IMR-90 (cell line): ENCODE data around the gene SEMG2. TPM values are rescaled to one million over a fixed set of nuclear protein-coding genes. Genes with fewer than 3 reads are reported as not detected.

Experiments
- ATAC-seq: fragments of 200-7000 bp; cut with Tn5 transposase; 2 replicates; pipeline ENCODE4 v1.9.1; 2020; ENCODE audit warnings: low read depth, mild to moderate bottlenecking, moderate library complexity
- BruUV-seq: library from RNA; stranded (reverse); fragments of 400-500 nt; replicated peaks from 2 replicates; lab custom pipeline; 2021; lab: Mats Ljungman, UMichigan
- CTCF ChIA-PET: fragments of 300-600 bp; formaldehyde crosslinking; extraction: SDS; loops from one replicate; lab custom pipeline; 2021; ENCODE audit warnings: antibody characterized with exemption; lab: Yijun Ruan, JAX
- POLR2A ChIA-PET: fragments of 300-600 bp; sonication (Branson Sonifier 250); formaldehyde crosslinking; loops from one replicate; lab custom pipeline; 2022; ENCODE audit warnings: antibody characterized with exemption; ENCODE audit not compliant: unreplicated experiment; lab: Charles Lee
- DNase-seq: peaks from one replicate; pipeline ENCODE4 v3.0.0; 2013
- H2AFZ ChIP-seq: replicated peaks from 2 replicates; pipeline ENCODE3; 2013; ENCODE audit warnings: low read length, mild to moderate bottlenecking; ENCODE audit not compliant: poor library complexity
- H2AK5ac ChIP-seq: 2 replicates; pipeline ENCODE4 v1.6.1; 2013; ENCODE audit warnings: low read depth, low read length, inconsistent platforms
- H2AK9ac ChIP-seq: replicated peaks from 2 replicates; pipeline ENCODE3; 2013; ENCODE audit warnings: mild to moderate bottlenecking, low read depth, low read length, moderate library complexity; ENCODE audit not compliant: poor library complexity
- H2BK120ac ChIP-seq: 2 replicates; pipeline ENCODE4 v1.6.1; 2013; ENCODE audit warnings: low read depth, low read length, inconsistent platforms
- H2BK15ac ChIP-seq: 3 replicates; pipeline ENCODE4 v1.6.1; 2013; ENCODE audit warnings: low read depth, low read length, inconsistent platforms
- H2BK20ac ChIP-seq: 2 replicates; pipeline ENCODE4 v1.6.1; 2013; ENCODE audit warnings: low read depth, mild to moderate bottlenecking, inconsistent platforms, low read length, moderate library complexity
- H2BK5ac ChIP-seq: 2 replicates; pipeline ENCODE4 v1.6.1; 2013; ENCODE audit warnings: mild to moderate bottlenecking, low read depth, low read length, inconsistent platforms; ENCODE audit not compliant: poor library complexity, severe bottlenecking
- H3K14ac ChIP-seq: replicated peaks from 2 replicates; pipeline ENCODE4 v1.6.1; 2013; ENCODE audit warnings: low read depth, low read length, inconsistent platforms
- H3K18ac ChIP-seq: 2 replicates; pipeline ENCODE4 v1.6.1; 2013; ENCODE audit warnings: low read depth, low read length, control low read depth
- H3K23ac ChIP-seq: 2 replicates; pipeline ENCODE4 v1.6.1; 2013; ENCODE audit warnings: low read depth, low read length, inconsistent platforms
- H3K27ac ChIP-seq: 2 replicates; pipeline ENCODE4 v1.5.1; 2013; ENCODE audit warnings: mild to moderate bottlenecking, control low read depth, low read length; ENCODE audit not compliant: insufficient read depth
- H3K27me3 ChIP-seq: 2 replicates; pipeline ENCODE4 v1.6.1; 2013; ENCODE audit warnings: low read length; ENCODE audit not compliant: control insufficient read depth, insufficient read depth
- H3K36me3 ChIP-seq: 2 replicates; pipeline ENCODE4 v1.6.1; 2013; ENCODE audit warnings: low read length, mixed read lengths; ENCODE audit not compliant: control insufficient read depth, insufficient read depth
- H3K4ac ChIP-seq: 2 replicates; pipeline ENCODE4 v1.6.1; 2013; ENCODE audit warnings: low read depth, low read length, inconsistent platforms
- H3K4me1 ChIP-seq: 2 replicates; pipeline ENCODE4 v1.6.1; 2013; ENCODE audit warnings: low read length, mixed read lengths; ENCODE audit not compliant: control insufficient read depth, insufficient read depth
- H3K4me2 ChIP-seq: 2 replicates; pipeline ENCODE4 v1.6.1; 2013; ENCODE audit warnings: low read depth, mild to moderate bottlenecking, control low read depth, low read length, moderate library complexity
- H3K4me3 ChIP-seq: 2 replicates; pipeline ENCODE4 v1.5.1; 2013; ENCODE audit warnings: low read depth, mild to moderate bottlenecking, control low read depth, low read length, moderate library complexity; ENCODE audit not compliant: insufficient read depth
- H3K56ac ChIP-seq: 2 replicates; pipeline ENCODE4 v1.6.1; 2013; ENCODE audit warnings: low read length, inconsistent platforms; ENCODE audit not compliant: insufficient read depth; ENCODE audit errors: extremely low read depth
- H3K79me1 ChIP-seq, 2 experiments: 2 replicates each; pipeline ENCODE4 v1.6.1; 2013; ENCODE audit warnings: low read length in 2 of 2, inconsistent platforms in 1 of 2, low read depth in 1 of 2
- H3K9ac ChIP-seq: 2 replicates; pipeline ENCODE4 v1.6.1; 2013; ENCODE audit warnings: low read depth, low read length, control low read depth
- H3K9me1 ChIP-seq: 2 replicates; pipeline ENCODE4 v1.6.1; 2013; ENCODE audit warnings: low read length, inconsistent platforms; ENCODE audit not compliant: insufficient read depth
- H3K9me3 ChIP-seq: 2 replicates; pipeline ENCODE4 v1.6.1; 2013; ENCODE audit warnings: low read length; ENCODE audit not compliant: control insufficient read depth, insufficient read depth
- H4K20me1 ChIP-seq: 2 replicates; pipeline ENCODE4 v1.6.1; 2013; ENCODE audit warnings: low read length, inconsistent platforms; ENCODE audit not compliant: insufficient read depth
- H4K5ac ChIP-seq: 2 replicates; pipeline ENCODE4 v1.6.1; 2013; ENCODE audit warnings: mild to moderate bottlenecking, low read depth, low read length, control low read depth
- H4K8ac ChIP-seq, 2 experiments: 2 replicates each; pipeline ENCODE4 v1.6.1; 2013; ENCODE audit warnings: low read depth in 2 of 2, low read length in 2 of 2, control low read depth in 1 of 2, inconsistent platforms in 1 of 2
- H4K91ac ChIP-seq: 2 replicates; pipeline ENCODE4 v1.6.1; 2013; ENCODE audit warnings: low read depth, low read length, inconsistent platforms; ENCODE audit not compliant: insufficient read depth
- CEBPB ChIP-seq: IDR thresholded peaks from 2 replicates; pipeline ENCODE4 v1.6.1; 2012; ENCODE audit warnings: low read depth, low read length, improper control_type of control experiment
- CHD1 ChIP-seq: IDR thresholded peaks from 2 replicates; pipeline ENCODE4 v1.6.1; 2012; ENCODE audit warnings: low read depth, low read length, improper control_type of control experiment
- MAFK ChIP-seq: IDR thresholded peaks from 2 replicates; pipeline ENCODE4 v1.6.1; 2012; ENCODE audit warnings: low read depth, low read length, improper control_type of control experiment
- MXI1 ChIP-seq: IDR thresholded peaks from 2 replicates; pipeline ENCODE4 v1.6.1; 2012; ENCODE audit warnings: low read depth, mild to moderate bottlenecking, low read length, moderate library complexity, borderline replicate concordance
- RCOR1 ChIP-seq: IDR thresholded peaks from 2 replicates; pipeline ENCODE4 v1.6.1; 2012; ENCODE audit warnings: mild to moderate bottlenecking, low read length, improper control_type of control experiment; ENCODE audit not compliant: insufficient replicate concordance
- RFX5 ChIP-seq: IDR thresholded peaks from 2 replicates; pipeline ENCODE4 v1.8.0; 2012; ENCODE audit warnings: low read depth, mild to moderate bottlenecking, low read length, moderate library complexity
- SMC3 ChIP-seq: fragments of 150-350 bp; IDR thresholded peaks from 2 replicates; pipeline ENCODE4 v1.6.1; 2016; ENCODE audit warnings: low read depth, mild to moderate bottlenecking, antibody characterized with exemption, low read length, moderate library complexity
- WGBS, 2 experiments: methylation state at CpG; one replicate each; pipeline versions ENCODE4 v1.1.5 to v1.1.7; 2013; ENCODE audit warnings: missing lambda C conversion rate in 2 of 2; ENCODE audit not compliant: insufficient read length in 1 of 2; ENCODE audit errors: extremely low coverage in 2 of 2; 5-methylcytosine and 5-hydroxymethylcytosine counted together
- dilution Hi-C: fragments of 300-500 bp; cut with HindIII; formaldehyde crosslinking; loops from one replicate; pipeline ENCODE4 v1.14.3; 2018; ENCODE audit warnings: low sequenced_read_pairs; ENCODE audit not compliant: unreplicated experiment
- in situ Hi-C: fragments of 300-500 bp; cut with MboI; formaldehyde crosslinking; loops from 3 replicates; pipeline ENCODE4 v1.14.3; 2019; ENCODE audit warnings: low sequenced_read_pairs, inconsistent platforms, mixed read lengths
- intact Hi-C: fragments of 100-400 bp; cut with micrococcal nuclease; formaldehyde crosslinking; loops from 2 replicates; pipeline ENCODE4 v1.10.0; 2022
- polyA plus RNA-seq, 3 experiments: library from polyadenylated mRNA; depleted of rRNA; stranded (reverse); fragments of >200 nt; gene quantifications; 2 replicates each; pipeline ENCODE4 v1.2.3, GENCODE V29; 2012; ENCODE audit warnings: low replicate concordance in 1 of 3
- total RNA-seq: library from RNA; depleted of rRNA; stranded (reverse); fragments of >200 nt; gene quantifications from 2 replicates; pipeline ENCODE4 v1.2.3, GENCODE V29; 2012
- TF ChIP-seq, protein P1 (sequence below): conservative IDR thresholded peaks from 2 replicates; pipeline ENCODE4 v1.5.1; 2012; ENCODE audit warnings: mild to moderate bottlenecking, low read depth, low read length, improper control_type of control experiment

SEMG2 gene
- total and polyA plus RNA-seq, 2 of the 4 experiments (the other 2 are of a cell fraction): not detected

DNA sequence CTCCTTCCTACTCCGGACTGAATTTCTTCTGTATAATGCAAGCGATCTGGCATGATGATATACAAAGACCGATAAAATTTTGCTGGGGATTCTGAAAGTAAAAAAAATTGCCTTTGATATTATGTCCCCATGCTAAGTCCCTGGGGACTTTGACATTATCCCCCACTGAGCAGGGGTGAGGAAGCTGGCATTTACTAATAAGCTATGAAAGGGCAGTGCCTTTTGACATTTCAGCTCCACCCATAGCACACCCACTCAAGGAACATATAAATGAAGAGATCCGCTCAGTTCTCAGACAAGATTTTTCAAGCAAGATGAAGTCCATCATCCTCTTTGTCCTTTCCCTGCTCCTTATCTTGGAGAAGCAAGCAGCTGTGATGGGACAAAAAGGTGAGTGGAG is at the start of gene SEMG2 (continued):
- TF ChIP-seq MXI1 (no peak), RFX5 (no peak)

DNA sequence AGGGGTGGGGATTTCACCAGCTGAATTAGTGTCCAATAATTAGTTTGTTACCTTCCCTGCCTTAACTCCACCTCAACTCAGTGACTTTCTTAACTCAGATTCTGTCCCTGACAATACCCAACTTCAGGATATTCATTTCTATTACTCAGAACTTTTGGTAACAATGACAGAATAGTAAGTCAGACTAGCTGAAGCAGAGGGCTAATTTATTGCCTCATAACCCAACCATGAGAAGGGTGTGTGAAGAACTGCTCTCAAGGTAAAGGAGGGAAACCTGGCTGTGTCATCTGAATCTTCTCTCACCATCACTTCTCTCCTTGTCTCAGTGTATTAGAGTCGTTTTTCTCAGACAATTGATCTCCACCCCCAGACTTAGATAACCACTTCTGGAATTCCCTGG is 47.7 kb upstream of the SEMG2 start:
- H3K9ac ChIP-seq: no peak overlapping the region
- in situ Hi-C loops (no loop called here), dilution Hi-C loops (no loop called here), intact Hi-C loops (loop anchor here (5.0 kb wide), 1 partner anchor 801 kb away; no protein-coding TSS in a partner anchor)
- no peaks in the 10 kb centered on the region for H4K20me1 ChIP-seq
- H3K4me1 ChIP-seq: no peaks in the 10 kb centered on the region
- no peaks in the 10 kb centered on the region for H3K9me3 ChIP-seq
- ChIA-PET CTCF (no interaction called here), POLR2A (no interaction called here)
- no TSS peak for BruUV-seq
- H2BK15ac ChIP-seq: no peak overlapping the region
- TF ChIP-seq RFX5 (no peak), SMC3 (no peak), CEBPB (no peak), MAFK (no peak), RCOR1 (no peak), CHD1 (no peak)
- TF ChIP-seq, protein P1, sequence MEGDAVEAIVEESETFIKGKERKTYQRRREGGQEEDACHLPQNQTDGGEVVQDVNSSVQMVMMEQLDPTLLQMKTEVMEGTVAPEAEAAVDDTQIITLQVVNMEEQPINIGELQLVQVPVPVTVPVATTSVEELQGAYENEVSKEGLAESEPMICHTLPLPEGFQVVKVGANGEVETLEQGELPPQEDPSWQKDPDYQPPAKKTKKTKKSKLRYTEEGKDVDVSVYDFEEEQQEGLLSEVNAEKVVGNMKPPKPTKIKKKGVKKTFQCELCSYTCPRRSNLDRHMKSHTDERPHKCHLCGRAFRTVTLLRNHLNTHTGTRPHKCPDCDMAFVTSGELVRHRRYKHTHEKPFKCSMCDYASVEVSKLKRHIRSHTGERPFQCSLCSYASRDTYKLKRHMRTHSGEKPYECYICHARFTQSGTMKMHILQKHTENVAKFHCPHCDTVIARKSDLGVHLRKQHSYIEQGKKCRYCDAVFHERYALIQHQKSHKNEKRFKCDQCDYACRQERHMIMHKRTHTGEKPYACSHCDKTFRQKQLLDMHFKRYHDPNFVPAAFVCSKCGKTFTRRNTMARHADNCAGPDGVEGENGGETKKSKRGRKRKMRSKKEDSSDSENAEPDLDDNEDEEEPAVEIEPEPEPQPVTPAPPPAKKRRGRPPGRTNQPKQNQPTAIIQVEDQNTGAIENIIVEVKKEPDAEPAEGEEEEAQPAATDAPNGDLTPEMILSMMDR: no peak
- no peak overlapping the region for H4K5ac ChIP-seq
- H3K4me2 ChIP-seq: no peak overlapping the region
- no peaks in the 10 kb centered on the region for H3K79me1 ChIP-seq
- H3K27ac ChIP-seq: no peak overlapping the region
- no peak overlapping the region for H3K14ac ChIP-seq
- no peak overlapping the region for H4K91ac ChIP-seq
- no peak overlapping the region for H4K8ac ChIP-seq
- no peak overlapping the region for H3K56ac ChIP-seq
- H3K36me3 ChIP-seq: no peaks in the 10 kb centered on the region
- no peak overlapping the region for H3K4me3 ChIP-seq
- no peak overlapping the region for H2AFZ ChIP-seq
- H3K23ac ChIP-seq: no peak overlapping the region
- no peak overlapping the region for H3K18ac ChIP-seq
- no peaks in the 10 kb centered on the region for H3K9me1 ChIP-seq
- DNase-seq (no peak), ATAC-seq (no peak)
- WGBS, 2 experiments: no CpG with 5 or more reads among the region's 1 CpG
- no peak overlapping the region for H3K4ac ChIP-seq
- no peak overlapping the region for H2AK5ac ChIP-seq
- H2AK9ac ChIP-seq: no peak overlapping the region
- H3K27me3 ChIP-seq: peaks cover 4% of the 10 kb centered on the region
- no peak overlapping the region for H2BK120ac ChIP-seq
- no peak overlapping the region for H2BK20ac ChIP-seq
- no peak overlapping the region for H2BK5ac ChIP-seq
